A673 (cell line): ENCODE measurements around the gene CD300A. TPM values are rescaled to one million over a fixed set of nuclear protein-coding genes. Genes with fewer than 3 reads are reported as not detected.

Experiments used
- BruUV-seq: library from RNA; stranded (reverse); fragments of 400-500 nt; replicated peaks from 2 replicates; lab custom pipeline; 2021; lab: Mats Ljungman, UMichigan
- CTCF ChIA-PET: fragments of 300-600 bp; sonication (Branson Sonifier 250); formaldehyde crosslinking; loops from one replicate; lab custom pipeline; 2022; ENCODE audit warnings: antibody characterized with exemption; lab: Charles Lee
- POLR2A ChIA-PET: fragments of 300-600 bp; sonication (Branson Sonifier 250); formaldehyde crosslinking; loops from one replicate; lab custom pipeline; 2022; ENCODE audit warnings: antibody characterized with exemption; ENCODE audit not compliant: low non-redundant PET; lab: Charles Lee
- DNase-seq: peaks from one replicate; pipeline ENCODE4 v3.0.0-alpha.2; 2015; ENCODE audit warnings: low spot score
- H3K27ac ChIP-seq: fragments of 200-600 bp; sonication (generic); 2 replicates; pipeline ENCODE4 v1.5.1; 2016; ENCODE audit warnings: mixed run types, low read depth, mild to moderate bottlenecking, mixed read lengths, antibody characterized with exemption, low read length; ENCODE audit not compliant: poor library complexity, severe bottlenecking
- H3K27me3 ChIP-seq: fragments of 200-600 bp; sonication (generic); replicated peaks from 2 replicates; pipeline ENCODE4 v1.6.1; 2017; ENCODE audit warnings: mixed run types, low read depth, mild to moderate bottlenecking, mixed read lengths, antibody characterized with exemption, low read length; ENCODE audit not compliant: insufficient read depth, poor library complexity
- H3K36me3 ChIP-seq: fragments of 200-600 bp; sonication (generic); 2 replicates; pipeline ENCODE4 v1.6.1; 2016; ENCODE audit warnings: mixed run types, mild to moderate bottlenecking, mixed read lengths, antibody characterized with exemption, low read length; ENCODE audit not compliant: insufficient read depth, poor library complexity, severe bottlenecking
- H3K4me1 ChIP-seq: fragments of 200-600 bp; sonication (generic); 2 replicates; pipeline ENCODE4 v1.6.1; 2017; ENCODE audit warnings: mixed run types, mild to moderate bottlenecking, mixed read lengths, antibody characterized with exemption, low read length; ENCODE audit not compliant: insufficient read depth, poor library complexity, severe bottlenecking
- H3K4me3 ChIP-seq: fragments of 200-600 bp; sonication (generic); 2 replicates; pipeline ENCODE4 v1.5.1; 2016; ENCODE audit warnings: low read depth, mixed run types, mild to moderate bottlenecking, mixed read lengths, low read length; ENCODE audit not compliant: poor library complexity, severe bottlenecking
- H3K9me3 ChIP-seq: fragments of 200-600 bp; sonication (generic); 2 replicates; pipeline ENCODE4 v1.6.1; 2016; ENCODE audit warnings: mixed run types, low read depth, mild to moderate bottlenecking, mixed read lengths, antibody characterized with exemption, low read length; ENCODE audit not compliant: poor library complexity, severe bottlenecking
- EZH2 ChIP-seq: fragments of 200-600 bp; sonication (generic); IDR thresholded peaks from 2 replicates; pipeline ENCODE4 v1.6.1; 2017; ENCODE audit warnings: borderline replicate concordance, low read depth, mild to moderate bottlenecking, mixed read lengths, antibody characterized with exemption, low read length; ENCODE audit not compliant: poor library complexity, severe bottlenecking
- intact Hi-C: fragments of 100-400 bp; cut with micrococcal nuclease; formaldehyde crosslinking; loops from one replicate; pipeline ENCODE4 v1.10.0; 2022; ENCODE audit not compliant: unreplicated experiment
- total RNA-seq: library from RNA; stranded (reverse); gene quantifications from 2 replicates; pipeline ENCODE4 v1.2.3, GENCODE V29; 2021
- TF ChIP-seq, protein P1 (sequence below): fragments of 300-800, 200-600 bp; sonication (generic); conservative IDR thresholded peaks from 2 replicates; pipeline ENCODE4 v1.5.1; 2017; ENCODE audit warnings: low read depth, mild to moderate bottlenecking, antibody characterized with exemption, low read length, moderate library complexity, mixed read lengths

The CD300A gene
- total RNA-seq, 1 experiment from 2014 or later: not detected

DNA sequence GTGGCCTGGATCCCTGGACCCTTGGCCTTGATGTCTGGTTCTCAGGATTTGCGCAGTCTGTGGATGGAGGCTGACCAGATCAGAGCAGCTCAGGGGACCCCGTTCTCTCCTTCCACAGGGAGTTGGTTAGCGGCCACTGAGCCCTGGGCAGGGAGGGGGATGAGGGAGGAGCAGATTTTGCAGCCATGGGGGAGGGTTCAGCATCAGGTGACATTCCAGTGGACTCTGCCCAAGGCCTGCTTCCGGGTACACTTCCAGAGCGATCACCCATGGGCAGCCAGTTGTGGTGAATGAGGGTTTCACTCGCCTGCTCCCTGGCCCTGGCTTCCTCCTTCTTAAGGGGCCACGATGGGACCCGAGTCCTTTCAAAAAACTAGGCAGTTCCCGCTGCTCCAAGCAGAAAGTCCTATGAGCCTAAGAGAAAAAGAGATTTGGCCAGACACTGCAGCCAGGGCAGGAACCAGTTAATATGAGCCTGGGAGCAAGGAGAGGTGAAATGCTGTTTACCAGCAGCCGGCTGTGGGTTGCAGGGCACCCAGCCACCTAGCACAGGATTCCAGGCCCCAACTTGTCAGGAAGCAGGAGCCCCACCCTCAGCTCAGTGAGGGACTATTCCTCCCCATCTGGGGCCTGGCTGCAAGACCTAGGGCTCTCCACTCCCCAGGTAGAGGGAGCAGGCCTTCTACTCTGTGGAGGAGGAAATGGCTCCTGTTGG, 39.2 kb upstream of the CD300A start:
- POLR2A ChIA-PET: no interaction called here
- Histone ChIP-seq H3K27me3 (peaks cover 28% of the 10 kb centered on the region), H3K9me3 (no peaks in the 10 kb centered on the region), H3K36me3 (no peaks in the 10 kb centered on the region), H3K27ac (no peak overlapping the region), H3K4me1 (peaks cover 14% of the 10 kb centered on the region), H3K4me3 (no peak overlapping the region)
- DNase-seq: no peak
- BruUV-seq: no TSS peak
- CTCF ChIA-PET: no interaction called here
- TF ChIP-seq, protein P1, sequence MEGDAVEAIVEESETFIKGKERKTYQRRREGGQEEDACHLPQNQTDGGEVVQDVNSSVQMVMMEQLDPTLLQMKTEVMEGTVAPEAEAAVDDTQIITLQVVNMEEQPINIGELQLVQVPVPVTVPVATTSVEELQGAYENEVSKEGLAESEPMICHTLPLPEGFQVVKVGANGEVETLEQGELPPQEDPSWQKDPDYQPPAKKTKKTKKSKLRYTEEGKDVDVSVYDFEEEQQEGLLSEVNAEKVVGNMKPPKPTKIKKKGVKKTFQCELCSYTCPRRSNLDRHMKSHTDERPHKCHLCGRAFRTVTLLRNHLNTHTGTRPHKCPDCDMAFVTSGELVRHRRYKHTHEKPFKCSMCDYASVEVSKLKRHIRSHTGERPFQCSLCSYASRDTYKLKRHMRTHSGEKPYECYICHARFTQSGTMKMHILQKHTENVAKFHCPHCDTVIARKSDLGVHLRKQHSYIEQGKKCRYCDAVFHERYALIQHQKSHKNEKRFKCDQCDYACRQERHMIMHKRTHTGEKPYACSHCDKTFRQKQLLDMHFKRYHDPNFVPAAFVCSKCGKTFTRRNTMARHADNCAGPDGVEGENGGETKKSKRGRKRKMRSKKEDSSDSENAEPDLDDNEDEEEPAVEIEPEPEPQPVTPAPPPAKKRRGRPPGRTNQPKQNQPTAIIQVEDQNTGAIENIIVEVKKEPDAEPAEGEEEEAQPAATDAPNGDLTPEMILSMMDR: no peak
- TF ChIP-seq EZH2: no peak
- intact Hi-C loops: no loop called here

DNA sequence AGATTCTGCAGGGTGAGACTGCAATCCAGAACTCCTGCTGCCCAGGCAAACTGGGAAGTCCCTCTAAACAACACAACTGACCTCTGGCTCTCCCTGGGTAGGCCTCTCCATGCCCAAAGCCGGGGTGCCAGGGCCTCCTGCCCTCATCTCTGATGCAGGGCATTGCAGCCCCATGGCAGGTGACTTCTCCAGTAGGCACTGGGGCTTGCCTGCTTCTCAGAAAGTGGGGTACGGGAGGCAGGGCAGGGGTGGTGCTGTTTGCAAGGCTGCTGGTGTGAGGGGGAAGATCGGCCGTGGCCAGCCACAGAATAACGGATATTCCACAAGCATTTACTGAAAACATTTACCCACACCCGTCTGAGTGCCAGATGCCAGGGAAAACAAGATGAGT, 38.7 kb upstream of the CD300A start:
- H3K9me3 ChIP-seq: no peaks in the 10 kb centered on the region
- peaks cover 33% of the 10 kb centered on the region for H3K27me3 ChIP-seq
- no TSS peak for BruUV-seq
- intact Hi-C loops: no loop called here
- H3K27ac ChIP-seq: no peak overlapping the region
- DNase-seq: no peak
- no peaks in the 10 kb centered on the region for H3K36me3 ChIP-seq
- H3K4me1 ChIP-seq: peaks cover 14% of the 10 kb centered on the region
- H3K4me3 ChIP-seq: no peak overlapping the region
- TF ChIP-seq, protein P1: no peak
- TF ChIP-seq EZH2: no peak
- POLR2A ChIA-PET: no interaction called here
- CTCF ChIA-PET: no interaction called here

DNA sequence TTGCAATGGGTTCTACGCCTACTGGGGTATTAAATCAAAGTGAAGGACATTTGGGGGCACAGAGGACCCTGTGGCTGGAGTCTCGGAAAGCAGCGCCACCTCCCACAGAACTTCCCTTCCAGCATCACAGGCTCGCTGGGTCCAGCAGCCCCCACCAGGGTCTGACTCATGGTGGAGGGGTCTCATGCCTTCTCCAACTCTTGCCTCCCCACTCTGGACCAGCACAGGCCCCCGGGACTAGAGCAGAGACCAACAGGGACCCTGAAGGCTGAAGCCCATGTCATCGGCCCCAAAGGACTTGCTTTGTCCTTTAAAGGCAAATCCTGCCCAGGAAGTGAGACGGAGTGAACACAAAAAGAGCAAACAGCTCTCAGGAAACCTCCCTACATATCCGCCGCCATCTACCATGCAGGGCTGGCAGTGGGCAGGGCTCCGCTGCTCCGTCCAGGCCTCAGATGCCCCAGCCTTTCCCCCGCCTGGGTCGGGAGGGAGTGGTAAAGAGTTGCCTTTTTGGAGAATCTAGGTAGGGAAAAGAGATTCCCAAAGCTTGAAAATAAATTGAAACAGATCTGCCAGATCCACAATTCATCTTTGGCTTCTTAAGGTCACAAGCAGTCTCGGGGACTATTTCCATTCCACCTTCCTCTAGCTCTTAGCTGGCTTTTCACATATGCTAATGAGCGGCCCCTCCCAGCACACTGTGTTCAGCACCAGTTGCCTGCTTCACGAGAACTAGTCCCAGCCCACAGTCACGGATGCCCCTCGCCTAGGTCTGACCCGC, 36.6 kb upstream of the CD300A start:
- Histone ChIP-seq H3K4me1 (peaks cover 14% of the 10 kb centered on the region), H3K27ac (no peak overlapping the region), H3K36me3 (no peaks in the 10 kb centered on the region), H3K4me3 (no peak overlapping the region), H3K27me3 (peaks cover 48% of the 10 kb centered on the region), H3K9me3 (no peaks in the 10 kb centered on the region)
- ChIA-PET POLR2A (interaction anchor here (0.5 kb wide), 1 partner anchor 1175 kb away, joined by 3 read pairs; no protein-coding TSS in a partner anchor), CTCF (interaction anchor here (0.7 kb wide), 1 partner anchor 825 kb away, joined by 3 read pairs; no protein-coding TSS in a partner anchor)
- TF ChIP-seq EZH2: no peak
- TF ChIP-seq, protein P1: no peak
- no peak for DNase-seq
- intact Hi-C loops: no loop called here
- BruUV-seq: no TSS peak
